HS-27A (cell line): ENCODE measurements around the gene MRPS27.
A peak's percentile ranks its signal among the peaks of the same experiment; 100 is the strongest.

ENCODE experiments used
- DNase-seq: peaks from one replicate; pipeline ENCODE4 v3.0.0-alpha.2; 2012; ENCODE audit warnings: low read depth, missing footprints

The MRPS27 gene

DNA sequence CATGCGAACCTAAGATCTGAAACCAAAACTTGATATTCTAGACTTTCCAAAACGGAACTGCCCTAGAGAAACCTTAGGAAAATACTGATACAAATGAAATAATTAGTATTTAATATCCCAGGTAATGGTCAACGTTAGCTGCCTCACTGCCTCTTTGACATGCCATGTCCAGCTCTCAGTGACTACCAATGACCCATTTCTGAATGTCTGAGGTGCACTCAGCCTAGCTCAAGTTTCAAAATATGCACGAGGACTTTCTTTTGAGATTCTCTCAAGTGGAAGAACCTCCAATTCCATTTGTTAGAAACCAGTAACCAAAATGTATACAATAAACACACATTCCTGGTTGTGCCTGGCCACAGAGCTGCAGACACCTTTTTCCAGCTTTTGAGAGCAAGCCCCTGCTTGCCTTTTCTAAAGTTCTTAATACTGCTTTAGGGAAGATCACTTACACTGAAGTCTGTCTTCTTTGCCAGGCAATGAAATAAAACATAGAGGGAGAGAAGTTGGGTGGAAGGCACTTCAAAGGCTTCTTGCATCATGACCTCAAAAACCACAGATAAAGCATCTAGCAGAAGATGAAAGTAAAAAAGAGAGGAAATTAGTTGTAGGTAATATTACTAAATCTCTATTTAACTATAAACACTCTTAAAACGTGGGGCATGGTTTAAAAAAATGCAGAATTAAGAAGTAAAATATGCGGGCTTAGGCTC lies 87.9 kb downstream of the MRPS27 start:
- no peak for DNase-seq

DNA sequence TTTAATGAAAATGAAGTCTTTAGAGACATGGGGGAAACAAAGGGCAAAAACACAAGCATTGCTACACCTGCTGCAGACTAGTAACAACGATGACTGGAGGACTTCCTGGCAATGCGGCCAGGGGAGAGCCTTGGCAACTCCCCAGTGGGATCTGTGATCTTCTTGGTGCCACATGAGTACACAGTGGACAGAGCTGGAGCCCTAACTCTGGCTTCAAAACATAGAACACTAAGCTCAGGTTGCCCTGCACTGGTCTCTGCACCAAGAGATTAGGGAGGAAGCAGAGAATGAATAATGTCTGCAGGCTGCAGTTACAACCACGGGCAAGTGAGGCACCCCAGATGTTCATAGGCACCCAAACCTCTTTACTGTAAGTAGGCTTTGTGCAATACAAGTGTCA lies 91.1 kb downstream of the MRPS27 start:
- DNase-seq, result no peak

DNA sequence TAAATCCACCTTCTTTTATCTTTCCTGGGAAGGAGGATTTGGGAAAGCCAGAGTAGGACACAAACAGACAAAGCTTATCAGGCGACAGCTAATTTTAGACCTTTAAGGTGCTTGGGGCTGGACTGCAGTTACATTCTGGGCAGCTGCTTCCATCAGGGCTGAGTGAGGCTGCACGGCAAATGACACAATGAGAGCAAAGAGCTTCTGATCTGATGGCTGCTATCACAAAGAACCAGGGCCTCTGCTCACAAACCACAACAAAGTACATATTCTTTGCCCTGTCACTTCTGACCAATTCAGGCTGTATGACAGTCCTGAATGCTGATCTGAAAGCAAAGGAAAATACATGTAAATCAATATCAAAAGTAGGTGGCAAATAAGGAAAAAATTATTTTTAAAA lies 93.1 kb downstream of the MRPS27 start:
- no peak for DNase-seq

DNA sequence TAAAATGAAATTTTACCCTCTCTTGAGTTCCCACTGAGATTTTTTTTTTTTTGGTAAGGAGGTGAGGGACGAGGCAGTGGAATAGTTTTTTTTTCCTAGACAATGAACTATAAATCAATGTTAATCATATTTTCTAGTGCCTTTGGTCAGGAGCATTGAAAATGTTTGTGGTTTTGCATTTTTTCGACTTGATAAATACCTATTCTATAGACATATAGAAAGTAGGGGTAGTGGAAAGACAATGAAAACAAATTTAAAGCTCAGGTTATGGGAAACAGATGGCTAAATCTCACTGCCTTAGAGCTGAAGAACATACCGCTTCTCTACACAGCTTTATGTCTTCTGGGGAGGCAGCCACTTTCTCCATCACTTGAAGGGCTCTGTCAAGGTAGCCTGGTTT lies 94.3 kb downstream of the MRPS27 start:
- DNase-seq, result no peak

DNA sequence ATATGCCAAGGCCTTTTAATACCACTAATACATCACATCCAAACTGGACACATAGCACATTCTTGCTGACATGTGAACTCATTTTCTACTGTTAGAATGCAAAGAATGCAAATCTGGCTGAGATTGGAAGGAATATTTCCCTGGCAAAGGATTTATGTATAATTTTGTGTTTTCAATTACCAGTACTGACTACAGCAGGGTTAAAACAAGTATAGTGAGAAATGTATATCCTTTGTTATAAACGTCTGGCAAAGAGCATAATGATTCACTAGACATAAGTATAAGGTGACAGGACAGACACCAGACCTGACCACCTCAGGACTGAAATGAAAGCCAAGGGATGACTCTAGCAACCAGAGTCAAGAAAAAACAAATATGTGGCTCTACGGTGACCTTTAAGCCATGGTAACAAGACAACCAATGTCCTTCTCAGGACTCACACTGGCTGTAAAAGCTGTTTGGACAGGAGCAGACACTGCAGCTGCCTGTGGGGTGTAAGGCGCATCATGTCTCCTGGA lies 95.0 kb downstream of the MRPS27 start:
- DNase-seq, result no peak

DNA sequence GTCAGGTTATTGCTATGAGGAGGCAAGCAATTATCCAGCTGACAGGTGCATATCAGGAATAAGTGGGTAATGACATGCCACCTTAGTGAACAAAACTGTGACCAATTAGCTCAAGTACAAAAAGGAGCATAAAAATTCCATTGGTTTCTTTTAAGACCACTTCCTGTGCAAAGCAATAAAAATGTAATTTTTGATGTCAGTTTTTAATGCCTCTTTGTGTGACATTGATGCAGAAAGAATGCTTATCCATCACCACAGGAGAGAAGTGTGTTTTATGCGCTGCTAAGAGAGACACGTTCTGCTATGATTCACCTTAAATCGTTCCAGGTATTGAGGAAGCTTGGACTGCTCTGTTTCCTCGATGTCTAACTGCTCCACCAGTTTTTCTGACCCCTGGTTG lies 96.7 kb downstream of the MRPS27 start:
- DNase-seq, result no peak

DNA sequence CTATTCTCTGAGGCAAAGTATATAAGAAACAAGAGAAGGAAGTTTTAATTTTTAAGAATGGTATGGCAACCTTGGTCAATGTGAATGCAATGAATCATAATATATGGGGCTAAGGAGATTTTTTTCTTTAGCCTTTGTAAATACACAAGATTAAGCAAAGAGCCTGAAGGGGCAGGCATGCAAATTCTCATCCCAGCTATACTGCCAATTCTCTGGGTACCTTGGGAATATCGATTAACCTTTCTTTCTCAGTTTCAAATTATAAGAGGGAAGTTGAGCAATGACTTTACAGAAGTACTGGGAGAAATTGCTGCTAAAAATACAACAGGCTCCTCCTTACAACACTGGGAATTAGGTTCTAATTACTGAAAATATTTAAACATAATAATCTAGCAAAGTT lies 97.5 kb downstream of the MRPS27 start:
- DNase-seq, result no peak

DNA sequence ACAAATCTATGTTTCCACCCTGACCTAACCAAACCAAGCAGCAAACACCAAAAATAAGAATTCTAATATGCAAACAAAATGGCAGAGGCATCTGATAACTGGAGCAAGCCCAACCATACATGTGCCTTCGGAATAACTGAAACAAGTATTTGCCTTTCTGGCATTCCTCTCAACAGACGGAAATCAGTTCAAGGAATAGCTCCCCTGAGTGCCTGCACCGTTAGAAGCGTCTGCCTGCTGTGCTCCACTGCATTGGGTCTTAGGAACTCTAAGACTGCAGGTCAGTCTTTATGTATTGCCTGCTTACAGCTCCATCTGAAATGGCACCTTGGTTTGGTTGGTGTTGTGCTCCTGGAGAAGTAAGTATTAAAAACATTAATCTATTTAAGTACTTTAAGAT lies 98.5 kb downstream of the MRPS27 start:
- no peak for DNase-seq

DNA sequence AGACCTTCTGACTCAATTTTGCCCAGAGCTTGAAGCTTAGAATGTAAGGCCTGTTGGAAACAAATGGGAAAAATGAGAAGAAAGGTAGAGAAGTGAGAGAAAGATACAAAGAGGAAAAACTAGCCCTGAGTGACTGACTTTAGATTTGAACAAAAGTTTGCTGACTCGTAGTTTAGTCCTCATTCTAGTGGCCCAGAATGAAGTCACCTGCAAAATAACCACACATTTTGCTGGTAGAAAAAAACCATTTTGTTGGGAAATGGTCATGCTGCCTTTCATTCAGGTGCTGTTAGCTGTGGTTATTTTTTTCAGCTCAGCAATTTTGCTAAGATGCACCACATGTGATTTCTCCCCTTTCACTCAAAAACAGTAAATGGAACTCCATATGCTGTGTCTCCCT lies 98.9 kb downstream of the MRPS27 start:
- DNase-seq, result no peak

DNA sequence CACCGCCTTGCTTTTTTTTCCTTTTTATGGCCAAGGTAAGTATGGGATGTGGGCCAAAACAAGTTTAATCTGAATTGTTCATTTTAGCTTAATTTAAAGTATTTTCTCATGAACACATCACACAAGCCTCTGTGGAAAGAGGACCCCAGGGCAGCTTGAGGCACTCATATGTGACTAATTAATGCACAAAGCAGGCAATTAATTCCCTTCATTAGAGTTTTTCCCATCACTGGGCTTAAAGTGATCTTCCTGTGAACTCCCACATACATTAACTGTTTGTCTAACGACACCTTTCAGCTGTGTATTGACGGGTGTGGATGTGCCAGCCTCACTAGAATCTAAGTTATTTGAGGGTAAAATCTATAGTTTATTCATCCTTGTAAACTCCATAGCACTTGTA lies 103.3 kb downstream of the MRPS27 start:
- DNase-seq, result no peak

DNA sequence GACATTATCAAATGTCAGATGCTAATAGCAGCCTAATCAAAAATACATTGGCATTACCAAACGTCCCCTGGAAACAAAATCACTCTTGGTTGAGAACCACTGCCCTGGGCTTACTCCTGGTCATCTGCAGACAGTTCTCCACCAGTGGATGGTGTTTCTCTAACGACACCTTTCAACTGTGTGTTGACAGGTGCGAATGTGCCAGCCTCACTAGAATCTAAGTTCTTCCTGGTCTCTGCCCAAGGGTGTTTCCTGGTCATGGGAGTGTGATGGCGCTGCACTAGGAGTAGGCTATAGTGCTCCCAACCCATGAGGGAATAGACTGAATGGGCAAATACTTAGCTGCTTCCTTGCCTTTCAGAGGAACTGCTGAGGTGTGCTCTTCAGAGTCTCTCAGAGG lies 105.9 kb downstream of the MRPS27 start:
- DNase-seq, result no peak

DNA sequence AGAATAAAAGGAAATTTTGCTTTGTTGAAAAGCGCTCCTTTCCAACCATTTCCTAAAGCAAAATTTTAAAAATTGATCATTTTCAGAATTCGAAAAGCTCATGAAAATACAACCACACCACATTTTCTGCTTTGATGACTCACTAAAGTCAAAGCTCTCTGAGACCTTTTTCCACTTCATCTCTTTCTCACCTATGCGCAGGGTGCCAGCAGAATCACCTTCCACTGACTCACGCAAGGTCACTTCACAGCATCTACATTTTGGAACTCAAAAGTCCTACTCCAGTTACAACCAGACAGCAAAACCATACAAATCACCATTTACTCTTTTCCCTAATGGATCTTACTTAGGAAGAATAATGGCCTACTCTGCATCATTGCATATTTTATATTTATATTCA lies 106.6 kb downstream of the MRPS27 start:
- DNase-seq, result no peak

DNA sequence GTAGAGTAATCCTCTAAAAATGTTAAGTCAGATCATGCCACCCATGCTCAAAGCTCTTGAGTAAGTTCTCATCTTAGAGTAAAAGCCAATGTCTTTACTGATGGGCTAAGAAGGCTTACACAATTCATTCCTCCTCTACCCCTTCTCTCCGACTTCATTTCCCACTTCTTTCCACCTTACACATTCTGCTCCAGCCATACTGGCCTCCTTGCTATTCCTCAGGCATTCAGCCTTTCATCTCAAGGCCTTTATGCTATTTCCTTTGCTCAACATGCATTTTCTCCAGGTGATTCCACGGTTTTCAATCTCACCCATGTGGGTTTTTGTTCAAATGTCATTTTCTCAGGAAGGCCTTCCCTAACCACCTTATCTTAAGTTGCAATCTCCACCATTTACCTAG lies 107.9 kb downstream of the MRPS27 start:
- DNase-seq, result no peak

DNA sequence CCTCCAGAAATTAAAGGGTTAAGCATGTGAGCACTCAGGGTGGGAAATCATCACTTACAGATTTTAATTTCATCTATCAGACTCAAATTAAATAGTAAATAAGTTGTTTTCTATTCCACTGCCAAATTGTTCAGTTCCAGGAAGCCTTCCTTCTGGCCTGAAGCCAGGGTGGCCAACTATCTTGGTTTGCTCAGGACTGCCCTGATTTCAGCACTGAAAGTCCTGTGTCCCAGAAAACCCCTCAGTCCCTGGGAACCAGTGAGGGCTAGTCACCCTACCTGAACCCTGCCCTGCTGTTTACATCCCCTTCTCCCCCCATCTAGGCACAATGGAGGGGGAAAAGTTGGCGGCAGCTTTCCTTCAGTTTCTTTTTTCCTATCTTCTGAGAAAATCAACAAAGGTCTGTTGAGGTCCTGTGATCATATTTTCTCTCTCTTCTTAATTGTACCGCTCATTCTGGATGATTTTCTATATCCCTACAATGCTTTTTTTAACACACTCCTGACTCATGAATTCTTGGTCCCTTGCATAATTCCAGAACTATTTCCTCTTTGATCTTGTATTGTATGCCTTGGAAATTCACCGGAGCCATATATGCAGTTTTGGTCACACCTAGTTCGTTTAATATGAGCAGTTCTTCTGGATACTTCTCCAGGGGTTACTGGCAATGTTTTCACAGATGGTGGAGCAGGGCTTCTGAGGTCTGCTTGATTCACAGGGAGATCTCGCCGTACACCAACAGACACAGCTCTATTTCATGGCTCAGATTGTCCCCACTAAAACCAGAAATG lies 109.0 kb downstream of the MRPS27 start:
- peak; percentile 50 for DNase-seq

DNA sequence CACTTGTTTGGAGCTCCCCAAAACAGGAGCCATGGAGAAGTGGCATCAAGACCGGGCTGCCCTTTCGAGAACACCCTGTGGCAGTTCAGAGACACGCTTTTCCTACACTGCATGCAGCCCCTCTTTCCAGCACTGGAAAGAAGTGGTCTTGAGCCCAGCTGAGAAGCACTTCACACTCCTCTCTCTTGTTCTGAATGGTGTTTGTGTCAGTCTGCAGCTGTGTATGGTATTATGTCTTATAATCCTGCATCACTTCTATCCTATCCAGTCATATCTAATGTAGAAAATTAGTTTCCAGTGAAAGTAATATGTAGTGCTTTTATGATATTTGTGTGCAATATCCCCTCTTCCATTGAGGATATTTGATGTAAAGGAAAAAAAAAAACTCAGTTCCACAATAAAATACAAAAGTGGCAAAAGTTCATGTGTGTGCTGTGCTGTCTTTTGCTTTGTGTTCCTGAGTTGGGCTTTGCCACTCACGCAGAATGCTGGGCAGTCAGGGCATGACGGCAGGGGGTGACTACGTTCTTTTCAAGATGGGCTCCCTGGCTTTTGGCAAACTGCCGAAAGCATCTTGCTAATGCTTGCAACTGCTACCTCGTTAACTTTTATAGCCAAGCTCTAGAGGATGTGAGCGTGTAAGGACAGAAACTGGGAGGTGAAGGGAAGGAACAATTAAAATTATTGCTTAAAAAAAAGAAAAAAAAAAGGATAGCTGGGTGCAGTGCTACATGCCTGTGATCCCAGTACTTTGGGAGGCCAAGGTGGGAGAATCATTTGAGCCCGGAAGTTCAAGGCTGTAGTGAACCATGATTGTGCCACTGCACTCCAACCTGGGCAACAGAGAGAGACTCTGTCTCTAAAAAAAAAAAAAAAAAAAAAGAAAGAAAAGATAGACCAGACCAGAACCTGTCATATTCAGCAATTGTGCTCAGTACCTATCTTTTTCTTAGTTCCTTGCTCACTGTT lies 110.6 kb downstream of the MRPS27 start:
- no peak for DNase-seq

DNA sequence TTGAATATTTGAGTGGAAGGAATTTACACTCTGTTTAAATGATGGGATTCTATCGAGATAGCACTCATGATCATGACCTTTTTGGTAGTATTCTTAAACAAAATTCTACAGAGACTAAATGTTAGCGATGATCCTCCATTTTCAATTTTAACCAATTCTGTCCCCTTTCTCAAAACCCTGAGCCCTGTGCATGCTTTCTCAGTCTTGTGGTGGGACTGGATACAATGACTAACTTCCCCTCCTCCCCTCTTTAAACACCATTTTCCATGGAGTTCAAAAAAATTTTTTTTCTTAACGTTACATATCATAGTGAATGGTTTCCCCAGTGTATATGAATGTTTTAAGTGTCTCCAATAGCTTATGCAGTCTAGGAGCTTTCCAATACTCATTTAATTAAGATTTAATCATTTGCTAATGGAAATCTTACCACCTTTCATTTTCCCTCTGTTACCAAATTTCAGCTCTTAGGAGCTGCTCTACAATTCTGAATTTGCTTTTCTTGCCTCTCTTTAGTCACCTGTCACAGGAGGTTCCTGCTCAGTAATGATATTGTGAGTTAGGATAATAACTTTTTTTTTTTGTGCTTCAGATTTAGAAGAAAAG lies 111.6 kb downstream of the MRPS27 start:
- no peak for DNase-seq

DNA sequence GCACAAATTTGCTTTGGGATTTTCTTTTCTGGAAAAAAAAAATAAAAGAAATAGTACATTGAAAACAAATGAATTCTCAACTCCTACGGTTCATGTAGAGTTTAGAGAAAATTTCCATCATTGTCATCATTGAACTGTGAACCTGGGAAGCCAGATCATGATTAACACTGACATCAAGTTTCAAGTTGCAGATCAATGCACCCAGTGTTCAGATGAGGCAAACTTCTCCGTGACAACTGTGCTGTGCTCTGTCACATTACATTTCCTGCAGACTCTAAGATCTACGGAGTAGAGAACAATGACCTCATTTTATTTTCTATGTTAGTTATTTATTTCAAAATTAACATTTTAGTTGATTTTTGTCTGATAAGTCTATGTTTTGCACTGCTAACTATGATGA lies 113.0 kb downstream of the MRPS27 start:
- DNase-seq, result no peak

DNA sequence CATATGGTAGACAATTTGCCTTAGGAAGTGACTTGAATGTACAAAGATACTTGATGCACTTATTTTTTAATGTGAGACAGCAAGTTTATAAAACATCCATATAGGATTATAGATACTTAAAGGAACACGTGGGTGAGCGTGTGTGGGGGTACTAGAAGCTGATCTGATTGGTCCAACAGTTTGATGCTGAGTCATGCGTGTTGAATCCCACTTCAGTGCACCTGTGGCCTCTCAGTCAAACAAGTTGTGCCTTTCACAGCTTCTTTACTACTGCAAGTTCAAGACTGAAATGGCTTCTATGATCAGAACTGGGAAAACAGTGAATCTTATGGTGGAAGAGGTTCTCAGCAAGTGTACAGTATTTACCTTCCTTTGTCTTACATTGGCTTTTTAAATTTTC lies 113.9 kb downstream of the MRPS27 start:
- no peak for DNase-seq

DNA sequence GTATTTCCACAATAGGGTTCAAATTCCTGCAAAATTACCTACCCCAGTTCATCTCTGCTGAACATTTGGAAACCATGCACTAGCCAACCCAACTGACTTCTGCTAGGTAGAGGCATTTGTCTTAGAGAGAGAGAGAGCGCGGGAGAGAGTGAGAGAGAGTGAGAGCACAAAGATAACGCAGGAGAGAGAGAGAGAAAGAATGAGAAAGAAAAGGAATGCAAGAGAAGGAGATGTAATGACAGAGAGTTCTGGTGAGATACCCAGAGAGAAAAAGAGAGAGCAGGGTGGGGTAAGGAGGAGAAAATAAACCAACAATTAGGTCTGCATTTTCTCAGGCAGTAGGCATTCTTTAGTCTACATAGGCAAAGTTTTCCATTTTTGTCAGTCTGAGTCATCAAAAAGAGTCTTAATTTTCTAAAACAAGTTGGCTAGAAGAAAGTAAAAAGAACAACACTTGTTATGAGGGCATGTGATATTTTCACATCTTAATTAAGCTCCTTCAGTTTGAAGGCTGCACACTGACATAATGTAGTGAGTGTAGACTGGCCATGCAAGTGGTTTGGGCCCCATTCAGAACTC lies 114.5 kb downstream of the MRPS27 start:
- no peak for DNase-seq

DNA sequence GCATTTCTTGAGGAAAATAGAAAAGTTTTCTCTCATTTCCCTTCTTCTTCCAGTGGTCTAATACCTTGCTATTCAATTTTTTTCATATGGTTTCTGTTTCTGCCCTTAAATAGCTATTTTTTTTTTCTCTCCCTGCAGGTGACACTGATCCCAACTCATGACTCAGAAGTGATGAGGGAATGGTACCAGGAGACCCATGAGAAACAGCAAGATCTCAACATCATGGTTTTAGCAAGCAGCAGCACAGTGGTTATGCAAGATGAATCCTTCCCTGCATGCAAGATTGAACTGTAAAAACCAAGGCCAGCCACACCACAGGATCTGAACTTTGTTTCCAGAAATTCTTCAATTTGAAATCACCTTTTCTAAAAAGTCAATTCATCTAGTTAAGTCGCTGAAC lies 115.1 kb downstream of the MRPS27 start:
- DNase-seq, result no peak

DNA sequence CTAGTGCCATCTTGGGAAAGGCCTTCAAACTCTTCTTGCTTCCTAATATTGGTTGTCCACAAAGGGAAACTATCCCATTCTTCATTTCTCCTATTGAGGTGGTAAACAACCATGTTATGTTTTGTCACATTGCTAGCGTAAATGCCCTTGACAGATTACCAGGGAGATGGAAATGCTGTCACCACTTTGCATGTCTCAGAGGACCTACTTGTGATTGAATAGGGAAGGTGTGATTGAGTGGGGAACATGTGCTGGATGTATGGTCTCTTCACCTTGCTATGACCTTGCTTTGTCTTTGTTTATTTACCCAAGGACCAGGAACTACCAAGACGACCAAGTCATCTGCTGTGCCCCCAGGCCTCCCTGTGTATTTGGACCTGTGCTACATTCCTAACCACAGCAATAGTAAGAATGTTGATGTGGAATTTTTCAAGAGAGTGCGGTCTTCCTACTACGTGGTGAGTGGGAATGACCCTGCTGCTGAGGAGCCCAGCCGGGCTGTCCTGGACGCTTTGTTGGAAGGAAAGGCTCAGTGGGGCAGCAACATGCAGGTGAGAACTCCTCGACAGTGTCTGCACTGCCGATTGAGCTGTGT lies 116.7 kb downstream of the MRPS27 start:
- DNase-seq, result no peak
